ENCODE results near the gene ATP5F1E. TPM values are rescaled to one million over a fixed set of nuclear protein-coding genes. Genes with fewer than 3 reads are reported as not detected.

Gene ATP5F1E
- total and polyA plus RNA-seq, 9 of the 15 experiments (the other 6 are each of a cell fraction or from before 2014, with no cell fraction given), result 60.3 to 162 (median 113) TPM

GRCh38 chr20:59069026-59069425 is 36.9 kb upstream of the ATP5F1E start:
- FAIRE-seq (no peak), DNase-seq (ENCODE audit: extremely low read depth in 1 of 4, low spot score in 3 of 4) (no peak), ATAC-seq (no peak)
- H3K4me3 ChIP-seq, result no peak overlapping the region
- H3K27ac ChIP-seq (ENCODE audit: extremely low read depth, low read depth, low read length), result no peak overlapping the region
- H3K79me2 ChIP-seq (ENCODE audit: control insufficient read depth, insufficient read depth, low read length), result no peaks in the 10 kb centered on the region
- H3K27me3 ChIP-seq (ENCODE audit: control insufficient read depth in 2 of 2, insufficient read depth in 2 of 2, low read length in 2 of 2), result peaks cover 18 to 30% of the 10 kb centered on the region in 2 experiments; a peak in 4 of 5 replicates
- no peaks in the 10 kb centered on the region for H3K9me1 ChIP-seq (ENCODE audit: control insufficient read depth, insufficient read depth, low read length)
- no peak overlapping the region for H2AFZ ChIP-seq (ENCODE audit: low read depth, low read length)
- ChIA-PET CTCF (ENCODE audit: low intra/inter-chr PET ratio) (no interaction called here), POLR2A (no interaction called here)
- intact Hi-C loops (cut with micrococcal nuclease), result no loop called here
- H4K20me1 ChIP-seq (replicated peaks; ENCODE audit: control insufficient read depth, insufficient read depth, low read length), result no peaks in the 10 kb centered on the region
- no peaks in the 10 kb centered on the region for H3K9me3 ChIP-seq (replicated peaks; ENCODE audit: control insufficient read depth, insufficient read depth, low read depth, low read length)
- in situ Hi-C loops (cut with MboI), result no loop called here
- TF ChIP-seq DEAF1 (CRISPR knock-in tag; IDR thresholded peaks at IDR 0.05), result no peak
- TF ChIP-seq ZNF707 (CRISPR knock-in tag; conservative IDR thresholded peaks at IDR 0.05), result no peak
- no peak for TF ChIP-seq HEY1 (CRISPR knock-in tag; IDR thresholded peaks at IDR 0.05; ENCODE audit: borderline replicate concordance)
- TF ChIP-seq MEIS2 (IDR thresholded peaks at IDR 0.05; ENCODE audit: partially characterized antibody), result no peak
- TF ChIP-seq HDAC2 (IDR thresholded peaks at IDR 0.05), result no peak
- no peak for TF ChIP-seq MAZ (CRISPR knock-in tag; conservative IDR thresholded peaks at IDR 0.05 in 1 of 2, IDR thresholded peaks at IDR 0.05 in 1 of 2)
- no TSS peak for BruUV-seq (replicated peaks)
- no peak overlapping the region for H3K9ac ChIP-seq (ENCODE audit: insufficient read depth in 1 of 2, low read depth in 2 of 2, low read length in 2 of 2)
- 3% methylated on average over 2 of the region's 2 CpGs for WGBS (ENCODE audit: insufficient coverage, low coverage, missing lambda C conversion rate)
- no peaks in the 10 kb centered on the region for H3K4me1 ChIP-seq (replicated peaks in 1 of 2; ENCODE audit: control insufficient read depth in 2 of 2, insufficient read depth in 2 of 2, low read length in 2 of 2)
- no peak overlapping the region for H3K4me2 ChIP-seq (ENCODE audit: insufficient read depth, low read length)
- no peaks in the 10 kb centered on the region for H3K36me3 ChIP-seq (ENCODE audit: control insufficient read depth, insufficient read depth, low read length)
